Naive thymus-derived CD4-positive, alpha-beta T cell (primary cell): ENCODE measurements around the gene HDAC8. TPM values are rescaled to one million over a fixed set of nuclear protein-coding genes. Genes with fewer than 3 reads are reported as not detected.

Experiments used
- ATAC-seq: fragments of 150-1000 bp; cut with Tn5 transposase; 2 replicates; pipeline ENCODE4 v1.10.0; 2021; ENCODE audit warnings: mild to moderate bottlenecking, moderate library complexity
- CTCF ChIA-PET: fragments of 350-600 bp; sonication (Branson Sonifier 250); formaldehyde crosslinking; loops from one replicate; lab custom pipeline; 2021; ENCODE audit warnings: antibody characterized with exemption; lab: Charles Lee
- POLR2A ChIA-PET: fragments of 350-600 bp; sonication (Branson Sonifier 250); formaldehyde crosslinking; loops from one replicate; lab custom pipeline; 2021; ENCODE audit warnings: antibody characterized with exemption, inconsistent platforms; lab: Charles Lee
- DNase-seq, 9 donors: peaks; one replicate each; pipeline versions ENCODE4 v3.0.0 to v3.0.0-alpha.2; 2020 to 2022; ENCODE audit warnings: mixed read lengths in 1 of 9
- H3K27ac ChIP-seq: one replicate; pipeline ENCODE4 v1.7.0; 2013; ENCODE audit warnings: mild to moderate bottlenecking, low read depth, low read length, moderate library complexity
- H3K27me3 ChIP-seq, 2 donors: one replicate each; pipeline ENCODE4 v1.7.0; 2013; ENCODE audit warnings: low read length in 2 of 2, mild to moderate bottlenecking in 2 of 2, moderate library complexity in 2 of 2; ENCODE audit not compliant: control insufficient read depth in 2 of 2, insufficient read depth in 2 of 2
- H3K36me3 ChIP-seq, 3 experiments: 1 replicate in 2 of 3; 2 replicates in 1 of 3; pipeline ENCODE4 v1.7.0; 2013; ENCODE audit warnings: low read length in 3 of 3, mild to moderate bottlenecking in 3 of 3, moderate library complexity in 1 of 3; ENCODE audit not compliant: insufficient read depth in 3 of 3, control insufficient read depth in 2 of 3
- H3K4me1 ChIP-seq, 2 donors: one replicate each; pipeline ENCODE4 v1.7.0; 2013; ENCODE audit warnings: low read length in 2 of 2, mild to moderate bottlenecking in 2 of 2, moderate library complexity in 1 of 2; ENCODE audit not compliant: control insufficient read depth in 2 of 2, insufficient read depth in 2 of 2
- H3K4me3 ChIP-seq: 2 replicates; pipeline ENCODE4 v1.7.0; 2013; ENCODE audit warnings: mild to moderate bottlenecking, low read length
- H3K9me3 ChIP-seq, 3 experiments: 1 replicate in 2 of 3; 2 replicates in 1 of 3; pipeline ENCODE4 v1.7.0; 2013; ENCODE audit warnings: low read length in 3 of 3; ENCODE audit not compliant: control insufficient read depth in 2 of 3
- H3K27ac Mint-ChIP-seq, 9 donors: one replicate each; pipeline ENCODE4 v1.8.0; 2020 to 2022; ENCODE audit warnings: mixed read lengths in 9 of 9, mild to moderate bottlenecking in 8 of 9, moderate library complexity in 5 of 9, inconsistent platforms in 2 of 9
- H3K27me3 Mint-ChIP-seq, 5 donors: one replicate each; pipeline ENCODE4 v1.8.0; 2021 to 2022; ENCODE audit warnings: mixed read lengths in 5 of 5, mild to moderate bottlenecking in 1 of 5
- H3K36me3 Mint-ChIP-seq, 5 donors: one replicate each; pipeline ENCODE4 v1.8.0; 2020 to 2022; ENCODE audit warnings: mixed read lengths in 5 of 5, mild to moderate bottlenecking in 3 of 5, inconsistent platforms in 1 of 5
- H3K4me1 Mint-ChIP-seq, 7 donors: one replicate each; pipeline ENCODE4 v1.8.0; 2020 to 2022; ENCODE audit warnings: mixed read lengths in 7 of 7, mild to moderate bottlenecking in 3 of 7, inconsistent platforms in 1 of 7
- H3K4me3 Mint-ChIP-seq, 10 donors: one replicate each; pipeline ENCODE4 v1.8.0; 2020 to 2022; ENCODE audit warnings: mild to moderate bottlenecking in 10 of 10, mixed read lengths in 10 of 10, moderate library complexity in 6 of 10, inconsistent platforms in 2 of 10
- H3K9me3 Mint-ChIP-seq, 11 donors: one replicate each; pipeline ENCODE4 v1.8.0; 2020 to 2022; ENCODE audit warnings: mixed read lengths in 11 of 11, mild to moderate bottlenecking in 4 of 11, inconsistent platforms in 1 of 11, moderate library complexity in 1 of 11
- intact Hi-C, 2 donors: fragments of 100-400 bp; cut with micrococcal nuclease; formaldehyde crosslinking; loops; one replicate each; pipeline ENCODE4 v1.15.1; 2023
- polyA plus RNA-seq, 2 donors: library from polyadenylated mRNA; unstranded; fragments of 300-500 nt; fragmentation: Illumina TruSeq; gene quantifications; one replicate each; pipeline ENCODE4 v1.2.3, GENCODE V29; 2021
- total RNA-seq, 6 experiments: library from RNA in 5 of 6; stranded (reverse) in 5 of 6; gene quantifications; 1 replicate in 5 of 6; 2 replicates in 1 of 6; pipeline ENCODE4 v1.2.3 and lab custom pipeline; 2021 to 2026

HDAC8 gene
- total and polyA plus RNA-seq, 7 experiments from 2014 or later: 11.9 to 30.6 (median 14.8) TPM

DNA sequence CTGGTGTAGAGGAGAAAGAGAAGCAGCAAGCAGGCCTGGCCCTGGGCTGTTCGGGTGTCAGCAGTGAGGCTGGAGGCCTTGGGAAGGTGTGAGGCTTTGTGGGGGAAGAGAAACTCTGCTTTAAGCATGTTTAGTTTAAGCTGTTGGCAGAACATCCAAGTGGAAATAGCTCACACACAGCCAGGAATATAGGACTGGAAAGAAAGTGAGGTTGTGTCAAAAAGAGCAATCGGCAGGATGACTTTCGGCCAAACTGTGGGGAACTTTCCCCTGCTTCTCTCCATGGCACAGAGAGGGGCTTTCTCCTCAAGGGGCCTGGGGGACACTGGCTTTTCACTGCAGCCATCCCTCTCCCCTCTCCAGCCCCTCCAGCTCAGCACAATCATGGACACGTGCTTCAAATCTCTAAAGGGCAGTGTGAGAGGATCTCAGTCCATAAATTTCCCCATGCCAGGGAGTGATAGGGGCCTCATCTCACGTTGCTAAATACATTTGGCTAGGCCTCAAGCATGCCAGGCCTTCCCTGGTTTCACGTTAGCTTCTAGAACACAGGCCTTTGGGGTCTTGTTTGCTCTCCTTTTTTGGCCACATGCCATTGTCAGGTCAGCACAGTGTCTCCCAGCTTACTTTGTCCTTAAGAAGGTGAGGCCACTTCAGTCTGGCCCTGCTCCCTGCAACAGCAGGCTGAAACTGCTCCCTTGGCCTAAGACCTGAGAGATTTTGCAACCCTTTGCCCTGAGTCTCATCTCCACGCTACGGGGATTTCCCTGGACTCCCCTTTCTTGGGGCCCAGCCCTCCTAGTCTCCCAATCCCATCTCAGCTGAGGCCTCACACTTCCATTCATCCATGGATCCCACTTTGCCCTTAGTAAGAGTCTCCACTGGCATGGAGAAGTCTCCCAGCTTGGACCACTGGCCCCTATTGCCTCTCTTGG lies 258.7 kb downstream of the HDAC8 start:
- no peak overlapping the region for H3K27ac Mint-ChIP-seq
- Histone ChIP-seq H3K36me3 (no peaks in the 10 kb centered on the region), H3K9me3 (no peaks in the 10 kb centered on the region), H3K4me1 (peaks cover 4 to 5% of the 10 kb centered on the region in 2 donors), H3K27me3 (peaks cover 0 to 6% of the 10 kb centered on the region in 2 donors), H3K4me3 (no peak overlapping the region), H3K27ac (no peak overlapping the region)
- H3K36me3 Mint-ChIP-seq: no peaks in the 10 kb centered on the region
- no peak overlapping the region for H3K4me3 Mint-ChIP-seq
- no peak for DNase-seq
- H3K4me1 Mint-ChIP-seq: peaks cover 0 to 8% (median 0%) of the 10 kb centered on the region in 7 donors
- peaks cover 0 to 14% (median 6%) of the 10 kb centered on the region in 5 donors for H3K27me3 Mint-ChIP-seq
- no peak for ATAC-seq
- H3K9me3 Mint-ChIP-seq: no peaks in the 10 kb centered on the region
- ChIA-PET CTCF (no interaction called here), POLR2A (no interaction called here)
- intact Hi-C loops: no loop called here

DNA sequence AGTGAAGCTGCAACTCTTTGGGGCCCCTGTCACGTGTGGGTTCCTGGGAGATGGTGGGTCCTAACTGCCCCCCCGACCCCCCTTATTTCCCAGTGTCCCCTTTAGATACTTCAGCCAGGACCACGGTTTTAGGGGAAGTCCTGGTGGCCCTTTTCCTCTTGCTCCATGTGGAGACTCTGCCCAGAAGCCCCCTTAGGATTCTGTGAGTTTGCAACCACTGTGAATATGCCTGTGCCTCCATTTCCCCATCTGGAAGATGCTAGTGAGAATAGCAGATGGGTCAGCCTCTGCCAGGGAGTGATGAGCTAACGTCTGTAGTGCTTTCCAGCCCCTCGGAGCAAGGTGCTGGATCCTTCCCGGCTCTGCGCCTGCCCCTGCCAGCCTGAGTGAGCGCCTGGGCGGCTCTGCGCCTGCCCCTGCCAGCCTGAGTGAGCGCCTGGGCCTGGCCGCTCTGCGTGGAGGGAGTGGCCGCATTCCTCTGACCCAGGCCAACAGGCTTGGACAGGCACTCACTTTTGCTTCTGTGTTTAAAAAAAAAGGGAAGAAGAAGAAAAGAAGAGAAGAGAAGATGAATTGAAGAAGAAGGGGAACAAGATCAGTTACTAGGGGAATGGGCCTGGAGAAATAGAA lies 260.2 kb downstream of the HDAC8 start:
- Histone ChIP-seq H3K9me3 (no peaks in the 10 kb centered on the region), H3K4me1 (peaks cover 10 to 12% of the 10 kb centered on the region in 2 donors), H3K36me3 (no peaks in the 10 kb centered on the region), H3K4me3 (no peak overlapping the region), H3K27me3 (peaks cover 0 to 12% of the 10 kb centered on the region in 2 donors), H3K27ac (no peak overlapping the region)
- no peak for DNase-seq
- H3K4me3 Mint-ChIP-seq: no peak overlapping the region
- ChIA-PET CTCF (no interaction called here), POLR2A (no interaction called here)
- intact Hi-C loops: no loop called here
- H3K27ac Mint-ChIP-seq: no peak overlapping the region
- peaks cover 6 to 28% (median 16%) of the 10 kb centered on the region in 5 donors for H3K27me3 Mint-ChIP-seq
- H3K9me3 Mint-ChIP-seq: peaks cover 0 to 2% (median 0%) of the 10 kb centered on the region in 11 donors
- H3K36me3 Mint-ChIP-seq: no peaks in the 10 kb centered on the region
- H3K4me1 Mint-ChIP-seq: peaks cover 4 to 23% (median 13%) of the 10 kb centered on the region in 7 donors
- ATAC-seq: no peak

DNA sequence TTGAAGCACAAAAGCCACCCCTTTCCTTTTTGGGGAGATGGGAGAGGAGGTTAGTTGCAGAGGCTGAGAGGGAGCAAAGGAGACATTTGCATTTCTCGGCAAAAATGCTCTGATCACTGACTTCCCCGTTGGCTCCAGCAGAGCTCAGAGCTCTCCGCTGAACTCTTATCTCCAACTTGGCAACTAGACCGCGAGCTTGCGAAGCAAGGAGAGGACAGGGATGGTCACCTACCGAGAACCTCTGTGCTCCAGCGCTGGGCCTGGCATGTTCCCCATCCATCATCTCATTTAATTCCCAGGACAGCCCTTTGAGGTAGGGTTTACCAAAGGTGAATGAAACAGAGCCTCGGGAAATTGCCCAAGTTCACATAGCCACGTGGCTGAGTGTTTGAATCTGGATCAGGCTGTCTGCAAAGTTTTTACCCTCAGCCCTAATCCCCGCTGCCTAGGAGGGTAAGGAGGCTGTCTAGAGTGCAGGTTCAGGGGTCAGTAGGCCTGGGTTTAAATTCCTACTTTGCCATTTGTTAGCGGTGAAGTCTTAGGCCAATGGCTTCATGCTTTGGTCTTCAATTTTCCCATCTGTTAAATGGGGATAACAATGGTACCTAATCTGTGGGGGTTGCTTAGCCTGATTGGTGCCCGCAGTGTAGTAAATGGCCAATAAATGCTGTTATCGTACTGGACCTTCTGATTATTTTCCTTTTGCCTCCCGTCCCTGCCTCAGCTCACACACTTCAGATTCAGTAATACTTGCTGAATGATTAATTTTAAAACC lies 263.2 kb downstream of the HDAC8 start:
- peak overlapping the region; percentile 48 to 90 (median 79) for H3K4me3 Mint-ChIP-seq
- ATAC-seq (no peak), DNase-seq (no peak)
- peaks cover 0 to 13% of the 10 kb centered on the region in 2 donors for H3K27me3 ChIP-seq
- H3K36me3 ChIP-seq: no peaks in the 10 kb centered on the region
- peaks cover 0 to 5% (median 0%) of the 10 kb centered on the region in 11 donors for H3K9me3 Mint-ChIP-seq
- CTCF ChIA-PET: no interaction called here
- no peak overlapping the region for H3K27ac Mint-ChIP-seq
- POLR2A ChIA-PET: interaction anchor here (0.7 kb wide), 1 partner anchor 263 kb away, joined by 3 read pairs; the partner anchor contains the start of gene HDAC8
- intact Hi-C loops: loop anchor here in 1 of 2 donors (2.0 kb wide), 1 partner anchor 263 kb away; the partner anchor contains the start of gene HDAC8
- H3K4me1 Mint-ChIP-seq: peaks cover 4 to 42% (median 24%) of the 10 kb centered on the region in 7 donors
- H3K27me3 Mint-ChIP-seq: peaks cover 9 to 46% (median 26%) of the 10 kb centered on the region in 5 donors
- H3K4me3 ChIP-seq: peak overlapping the region; percentile 39
- peaks cover 10 to 14% of the 10 kb centered on the region in 2 donors for H3K4me1 ChIP-seq
- no peaks in the 10 kb centered on the region for H3K36me3 Mint-ChIP-seq
- no peaks in the 10 kb centered on the region for H3K9me3 ChIP-seq
- H3K27ac ChIP-seq: no peak overlapping the region

DNA sequence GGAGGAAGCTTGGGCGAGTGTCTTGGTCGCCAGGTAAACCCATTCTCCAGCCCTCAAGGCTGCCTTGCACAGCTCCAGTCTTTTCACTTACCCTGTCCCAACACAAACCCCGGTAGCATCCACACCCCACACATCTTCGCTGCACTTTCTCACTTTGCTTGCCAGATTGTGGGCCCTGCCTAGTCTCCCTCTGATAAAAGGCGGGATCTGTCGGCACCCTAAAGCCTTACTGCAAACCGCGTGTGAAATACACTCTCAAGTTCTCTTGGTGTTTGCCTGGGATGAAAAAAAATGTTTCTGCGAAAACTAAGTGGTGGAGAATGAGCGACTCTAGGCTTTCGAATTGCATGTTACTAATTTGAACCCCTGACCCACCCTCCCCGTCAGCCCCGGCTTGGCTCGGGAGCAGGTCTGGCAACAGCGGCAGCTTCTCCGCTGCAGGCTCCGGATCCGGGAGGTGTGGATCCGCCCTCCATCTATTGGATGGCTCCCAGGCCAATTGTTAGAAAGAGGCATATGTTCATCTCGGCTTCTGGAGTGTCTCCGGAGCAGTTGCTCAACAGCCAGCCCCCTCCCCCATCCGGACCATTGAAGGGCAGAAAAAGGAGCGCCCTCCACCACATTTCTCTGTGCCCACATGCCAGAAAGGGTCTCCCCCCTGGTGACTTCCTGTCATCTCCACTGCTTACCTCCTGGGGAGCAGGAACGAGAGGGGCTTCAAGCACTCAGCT lies 263.9 kb downstream of the HDAC8 start:
- intact Hi-C loops: loop anchor here in 1 of 2 donors (2.0 kb wide), 1 partner anchor 264 kb away; the partner anchor contains the start of gene HDAC8
- ChIA-PET CTCF (no interaction called here), POLR2A (interaction anchor here (0.7 kb wide), 1 partner anchor 263 kb away, joined by 3 read pairs; the partner anchor contains the start of gene HDAC8)
- H3K27ac ChIP-seq: no peak overlapping the region
- ATAC-seq: peak; percentile 53
- H3K4me1 ChIP-seq: peaks cover 10 to 14% of the 10 kb centered on the region in 2 donors
- H3K4me3 ChIP-seq: peak overlapping the region; percentile 39
- Mint-ChIP-seq H3K4me3 (peak overlapping the region; percentile 48 to 90 (median 79)), H3K36me3 (no peaks in the 10 kb centered on the region), H3K9me3 (peaks cover 0 to 5% (median 0%) of the 10 kb centered on the region in 11 donors), H3K27ac (peak overlapping the region in 1 of 9 donors; percentile 33), H3K4me1 (peaks cover 4 to 44% (median 27%) of the 10 kb centered on the region in 7 donors), H3K27me3 (peaks cover 12 to 52% (median 30%) of the 10 kb centered on the region in 5 donors)
- no peaks in the 10 kb centered on the region for H3K36me3 ChIP-seq
- peaks cover 0 to 13% of the 10 kb centered on the region in 2 donors for H3K27me3 ChIP-seq
- peak in 2 of 9 donors; percentile 11 to 32 for DNase-seq
- H3K9me3 ChIP-seq: no peaks in the 10 kb centered on the region

DNA sequence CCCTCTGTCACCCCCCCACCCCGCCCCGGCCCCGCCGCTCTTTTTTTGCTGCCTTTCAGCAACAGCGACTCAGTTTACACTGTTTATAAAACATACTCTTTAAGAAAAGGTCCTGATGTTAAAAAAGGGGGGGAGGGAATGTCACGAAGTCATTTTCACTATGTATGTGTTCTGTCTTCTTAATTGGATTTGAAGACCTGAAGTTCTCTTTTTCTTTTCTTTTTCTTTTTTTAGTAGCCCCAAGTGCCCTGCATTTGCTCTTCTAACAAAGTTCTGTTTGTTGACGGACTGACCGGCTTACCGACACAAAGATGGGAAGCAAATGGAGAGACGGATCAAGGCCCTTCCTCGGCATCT lies 264.5 kb downstream of the HDAC8 start:
- ChIA-PET POLR2A (no interaction called here), CTCF (no interaction called here)
- H3K27ac Mint-ChIP-seq: peak overlapping the region in 1 of 9 donors; percentile 33
- Histone ChIP-seq H3K27ac (no peak overlapping the region), H3K36me3 (no peaks in the 10 kb centered on the region), H3K4me1 (peaks cover 10 to 14% of the 10 kb centered on the region in 2 donors), H3K4me3 (peak overlapping the region; percentile 39), H3K27me3 (peaks cover 0 to 13% of the 10 kb centered on the region in 2 donors), H3K9me3 (no peaks in the 10 kb centered on the region)
- ATAC-seq: no peak
- DNase-seq: no peak
- peaks cover 4 to 44% (median 27%) of the 10 kb centered on the region in 7 donors for H3K4me1 Mint-ChIP-seq
- H3K4me3 Mint-ChIP-seq: peak overlapping the region; percentile 48 to 90 (median 79)
- peaks cover 13 to 57% (median 32%) of the 10 kb centered on the region in 5 donors for H3K27me3 Mint-ChIP-seq
- H3K36me3 Mint-ChIP-seq: no peaks in the 10 kb centered on the region
- intact Hi-C loops: loop anchor here in 1 of 2 donors (2.0 kb wide), 1 partner anchor 265 kb away; the partner anchor contains the start of gene HDAC8
- peaks cover 0 to 5% (median 0%) of the 10 kb centered on the region in 11 donors for H3K9me3 Mint-ChIP-seq
